ENCODE measurements around the gene SNX27. TPM values are rescaled to one million over a fixed set of nuclear protein-coding genes. Genes with fewer than 3 reads are reported as not detected.
A peak's percentile ranks its signal among the peaks of the same experiment; 100 is the strongest.

Gene SNX27
- polyA plus RNA-seq, 3 donors = 40.1 to 57.1 (median 47.6) TPM

DNA sequence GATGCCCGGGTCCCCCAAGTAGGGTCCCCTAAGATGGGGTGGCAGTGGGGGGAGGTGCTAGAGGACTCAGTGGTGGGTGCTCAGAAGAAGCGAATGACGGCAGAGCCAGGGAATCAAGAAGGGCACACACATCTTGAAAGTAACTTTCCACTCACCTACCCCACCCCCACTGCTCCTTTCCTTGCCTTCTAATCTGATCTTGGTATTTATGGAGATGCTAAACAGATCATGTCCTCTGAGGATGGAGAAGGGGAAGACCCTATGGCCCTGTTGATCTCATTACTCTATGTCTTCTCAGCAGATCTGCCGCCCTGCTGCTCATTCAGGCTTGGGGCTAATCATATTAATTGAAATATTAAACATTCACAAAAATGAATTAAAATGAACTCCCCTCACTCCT is 106.8 kb downstream of the SNX27 start:
- Histone ChIP-seq H3K79me2 (ENCODE audit: insufficient read depth, low read length) (no peaks in the 10 kb centered on the region), H3K4me1 (ENCODE audit: control insufficient read depth in 1 of 2, insufficient read depth in 2 of 2, low read length in 2 of 2) (peaks cover 18 to 22% of the 10 kb centered on the region in 2 donors), H3K27me3 (ENCODE audit: control insufficient read depth in 2 of 2, insufficient read depth in 2 of 2, low read length in 2 of 2) (peaks cover 51 to 82% of the 10 kb centered on the region in 2 donors), H4K20me1 (ENCODE audit: insufficient read depth, low read length) (no peaks in the 10 kb centered on the region), H3K36me3 (replicated peaks in 1 of 2; ENCODE audit: control insufficient read depth in 1 of 2, insufficient read depth in 2 of 2, low read length in 2 of 2) (no peaks in the 10 kb centered on the region), H3K4me3 (replicated peaks in 1 of 3; ENCODE audit: low read depth in 2 of 3, low read length in 3 of 3) (no peak overlapping the region), H3K9ac (ENCODE audit: insufficient read depth, low read length, poor library complexity, severe bottlenecking) (no peak overlapping the region), H3K4me2 (replicated peaks; ENCODE audit: extremely low read depth, low read length, poor library complexity, severe bottlenecking) (no peak overlapping the region), H3K27ac (ENCODE audit: low read depth in 1 of 2, low read length in 2 of 2) (no peak overlapping the region), H2AFZ (ENCODE audit: insufficient read depth, low read depth, low read length, poor library complexity, severe bottlenecking) (no peak overlapping the region), H3K9me3 (replicated peaks in 1 of 2; ENCODE audit: control insufficient read depth in 1 of 2, insufficient read depth in 1 of 2, low read length in 2 of 2) (no peaks in the 10 kb centered on the region)
- Mint-ChIP-seq H3K9me3 (peaks cover 0 to 14% (median 4%) of the 10 kb centered on the region in 7 donors), H3K27me3 (ENCODE audit: low read depth in 3 of 3) (peaks cover 75 to 91% (median 91%) of the 10 kb centered on the region in 3 donors), H3K36me3 (peaks cover 4 to 6% of the 10 kb centered on the region in 2 donors), H3K27ac (no peak overlapping the region), H3K4me1 (peaks cover 30% of the 10 kb centered on the region), H3K4me3 (peak overlapping the region in 1 of 2 donors; percentile 9)
- TF ChIP-seq, protein P1, sequence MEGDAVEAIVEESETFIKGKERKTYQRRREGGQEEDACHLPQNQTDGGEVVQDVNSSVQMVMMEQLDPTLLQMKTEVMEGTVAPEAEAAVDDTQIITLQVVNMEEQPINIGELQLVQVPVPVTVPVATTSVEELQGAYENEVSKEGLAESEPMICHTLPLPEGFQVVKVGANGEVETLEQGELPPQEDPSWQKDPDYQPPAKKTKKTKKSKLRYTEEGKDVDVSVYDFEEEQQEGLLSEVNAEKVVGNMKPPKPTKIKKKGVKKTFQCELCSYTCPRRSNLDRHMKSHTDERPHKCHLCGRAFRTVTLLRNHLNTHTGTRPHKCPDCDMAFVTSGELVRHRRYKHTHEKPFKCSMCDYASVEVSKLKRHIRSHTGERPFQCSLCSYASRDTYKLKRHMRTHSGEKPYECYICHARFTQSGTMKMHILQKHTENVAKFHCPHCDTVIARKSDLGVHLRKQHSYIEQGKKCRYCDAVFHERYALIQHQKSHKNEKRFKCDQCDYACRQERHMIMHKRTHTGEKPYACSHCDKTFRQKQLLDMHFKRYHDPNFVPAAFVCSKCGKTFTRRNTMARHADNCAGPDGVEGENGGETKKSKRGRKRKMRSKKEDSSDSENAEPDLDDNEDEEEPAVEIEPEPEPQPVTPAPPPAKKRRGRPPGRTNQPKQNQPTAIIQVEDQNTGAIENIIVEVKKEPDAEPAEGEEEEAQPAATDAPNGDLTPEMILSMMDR (IDR thresholded peaks at IDR 0.05) = no peak
- no peak for DNase-seq
- intact Hi-C loops (cut with micrococcal nuclease) = no loop called here
- WGBS (ENCODE audit: insufficient coverage) = no CpG with 5 or more reads among the region's 4 CpGs

DNA sequence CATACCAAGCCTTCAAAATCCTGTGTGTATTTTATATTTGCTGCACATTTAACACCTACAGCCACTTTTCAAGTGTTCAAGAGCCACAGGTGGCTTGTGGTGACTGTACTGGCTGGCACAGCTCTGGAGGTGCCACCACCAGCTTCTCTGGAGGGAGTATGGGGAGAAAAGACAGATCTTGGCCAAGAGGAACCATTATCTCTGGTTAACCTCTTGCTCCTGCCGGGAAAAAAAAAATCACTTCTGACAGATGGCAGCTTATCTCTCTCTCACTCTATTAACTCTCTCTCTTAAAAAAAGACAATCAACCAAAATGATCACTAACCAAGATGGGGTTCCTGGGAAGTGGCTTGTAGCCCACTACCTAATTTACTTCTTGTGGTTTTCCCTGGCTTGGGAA is 108.3 kb downstream of the SNX27 start:
- Histone ChIP-seq H3K36me3 (replicated peaks in 1 of 2; ENCODE audit: control insufficient read depth in 1 of 2, insufficient read depth in 2 of 2, low read length in 2 of 2) (no peaks in the 10 kb centered on the region), H3K9me3 (replicated peaks in 1 of 2; ENCODE audit: control insufficient read depth in 1 of 2, insufficient read depth in 1 of 2, low read length in 2 of 2) (no peaks in the 10 kb centered on the region), H3K9ac (ENCODE audit: insufficient read depth, low read length, poor library complexity, severe bottlenecking) (no peak overlapping the region), H4K20me1 (ENCODE audit: insufficient read depth, low read length) (no peaks in the 10 kb centered on the region), H3K27me3 (ENCODE audit: control insufficient read depth in 2 of 2, insufficient read depth in 2 of 2, low read length in 2 of 2) (peaks cover 57 to 83% of the 10 kb centered on the region in 2 donors), H3K79me2 (ENCODE audit: insufficient read depth, low read length) (no peaks in the 10 kb centered on the region), H3K4me1 (ENCODE audit: control insufficient read depth in 1 of 2, insufficient read depth in 2 of 2, low read length in 2 of 2) (peaks cover 18 to 22% of the 10 kb centered on the region in 2 donors), H3K4me2 (replicated peaks; ENCODE audit: extremely low read depth, low read length, poor library complexity, severe bottlenecking) (peak overlapping the region; percentile 96), H3K4me3 (replicated peaks in 1 of 3; ENCODE audit: low read depth in 2 of 3, low read length in 3 of 3) (peak overlapping the region in 2 of 3 experiments; percentile 80 to 81), H2AFZ (ENCODE audit: insufficient read depth, low read depth, low read length, poor library complexity, severe bottlenecking) (peak overlapping the region; percentile 75), H3K27ac (ENCODE audit: low read depth in 1 of 2, low read length in 2 of 2) (no peak overlapping the region)
- peaks cover 0 to 14% (median 4%) of the 10 kb centered on the region in 7 donors for H3K9me3 Mint-ChIP-seq
- peaks cover 77 to 92% (median 90%) of the 10 kb centered on the region in 3 donors for H3K27me3 Mint-ChIP-seq (ENCODE audit: low read depth in 3 of 3)
- intact Hi-C loops (cut with micrococcal nuclease) = no loop called here
- H3K4me3 Mint-ChIP-seq = peak overlapping the region; percentile 84 to 94
- TF ChIP-seq, protein P1 (IDR thresholded peaks at IDR 0.05) = no peak
- no peak for DNase-seq
- H3K4me1 Mint-ChIP-seq = peaks cover 30% of the 10 kb centered on the region
- 0% methylated on average over 1 of the region's 1 CpG for WGBS (ENCODE audit: insufficient coverage)
- H3K27ac Mint-ChIP-seq = no peak overlapping the region
- H3K36me3 Mint-ChIP-seq = peaks cover 4 to 6% of the 10 kb centered on the region in 2 donors
